Renal cortex interstitium (tissue), 11 donors: Measurements from ENCODE around the gene SGPL1. TPM values are rescaled to one million over a fixed set of nuclear protein-coding genes. Genes with fewer than 3 reads are reported as not detected.

Source experiments
- DNase-seq, 11 donors: peaks; one replicate each; pipeline ENCODE4 v3.0.0-alpha.2; 2013; ENCODE audit warnings: low read depth in 9 of 11, low spot score in 4 of 11; ENCODE audit errors: extremely low read depth in 1 of 11
- polyA plus RNA-seq, 3 donors: library from polyadenylated mRNA; unstranded; fragments of 120-200 nt; gene quantifications; one replicate each; pipeline ENCODE4 v1.2.1, GENCODE V29; 2013; ENCODE audit not compliant: insufficient read length in 3 of 3

Gene SGPL1
- polyA plus RNA-seq, 3 donors, result 63.4 to 66.2 (median 64.4) TPM

- DNase-seq, result no peak
These were observed 110.7 kb downstream of the SGPL1 start for GRCh38 chr10:70926226-70927000.

GRCh38 chr10:70927189-70927943 lies 111.6 kb downstream of the SGPL1 start:
- peak in 3 of 11 donors; percentile 54 to 63 (median 57) for DNase-seq

- DNase-seq, result no peak
These were observed 112.4 kb downstream of the SGPL1 start for GRCh38 chr10:70928140-70928539.

GRCh38 chr10:70930263-70931000 lies 114.7 kb downstream of the SGPL1 start:
- DNase-seq, result no peak

Other genes with a start within 250 kb of the SGPL1 start
- gene PRF1, start 213.2 kb upstream of the SGPL1 start, polyA plus RNA-seq, result under 1 TPM; 0.41 to 0.85 (median 0.42) TPM
- 1 to 10 TPM; 1.1 to 2.0 (median 1.2) TPM for gene ADAMTS14, start 143.4 kb upstream of the SGPL1 start, polyA plus RNA-seq
- not detected for gene TBATA, start 30.6 kb upstream of the SGPL1 start, polyA plus RNA-seq
- gene PCBD1, start 72.6 kb downstream of the SGPL1 start, polyA plus RNA-seq, result 100 to 1,000 TPM; 107 to 119 (median 112) TPM